Suppressor macrophage treated with lipopolysaccharide for 1 hour (primary cell): Measurements from ENCODE around the gene COL4A1.

Experiments used
- DNase-seq, 3 donors: peaks; one replicate each; pipeline ENCODE4 v3.0.0-alpha.2; 2020 to 2022

COL4A1 gene

DNA sequence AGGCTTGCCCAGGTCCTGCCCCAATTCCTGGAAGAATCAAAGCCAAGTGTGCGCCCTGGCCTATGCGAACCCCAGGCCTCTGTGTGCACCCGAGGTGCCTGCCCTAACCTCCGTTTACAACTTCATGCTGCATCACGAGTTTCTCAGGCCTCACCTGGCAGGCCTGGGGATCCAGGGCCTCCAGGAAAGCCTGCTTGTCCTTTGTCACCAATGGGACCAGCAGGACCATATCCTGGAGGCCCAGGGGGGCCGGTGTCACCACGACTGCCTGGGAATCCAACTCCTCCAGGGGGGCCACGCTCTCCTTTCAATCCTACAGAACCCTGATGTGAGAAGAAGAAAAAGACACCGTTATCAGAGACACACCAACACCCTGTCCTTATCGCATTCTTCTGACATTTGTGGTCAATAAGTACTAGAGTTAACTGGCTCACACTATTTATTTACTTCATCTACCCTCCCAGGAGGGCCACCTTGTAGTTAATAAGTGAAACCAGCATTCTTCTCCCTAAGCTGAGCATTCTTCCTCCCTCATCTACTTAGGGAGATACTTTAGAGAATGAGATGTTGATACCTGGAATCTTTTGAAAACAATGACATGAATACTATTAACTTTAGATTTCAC is 120.6 kb downstream of the COL4A1 start:
- no peak for DNase-seq

DNA sequence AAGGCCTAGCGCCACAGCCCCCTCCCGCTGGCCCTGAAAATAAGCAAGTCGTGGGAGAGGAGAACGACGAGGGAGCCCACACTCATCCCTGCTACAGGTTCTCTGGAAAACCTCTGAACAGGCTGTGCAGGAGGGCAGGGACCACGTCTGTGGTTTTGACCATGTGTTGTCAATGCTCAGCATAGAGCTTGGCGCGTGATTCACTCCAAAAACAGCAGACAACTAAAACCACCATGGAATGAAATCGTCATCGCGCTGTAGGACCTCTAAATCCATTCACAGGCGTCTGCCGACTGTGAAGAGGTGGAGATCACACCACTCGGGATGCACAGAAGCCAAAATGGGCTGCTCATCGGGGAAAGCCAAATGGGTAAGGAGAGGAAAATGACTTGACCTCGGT is 121.3 kb downstream of the COL4A1 start:
- DNase-seq = no peak

DNA sequence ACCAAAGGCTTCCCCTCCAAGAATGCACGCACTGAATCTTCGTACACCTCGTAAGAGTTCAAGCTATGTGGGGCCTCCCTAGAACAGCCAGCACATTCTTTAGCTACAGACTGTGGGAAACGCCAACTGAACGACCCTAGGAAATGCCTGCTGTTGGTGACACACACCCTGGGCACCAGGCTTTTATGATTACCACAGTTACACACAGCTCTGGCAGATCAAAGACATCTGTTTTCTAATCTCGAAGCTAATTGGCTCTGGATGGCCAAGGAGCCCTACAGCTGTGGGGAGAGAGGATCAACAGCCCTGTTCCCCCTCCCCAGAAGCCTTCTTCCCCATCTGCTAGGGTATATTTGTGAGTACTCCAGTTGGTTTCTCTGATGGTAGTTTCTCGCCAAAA is 123.0 kb downstream of the COL4A1 start:
- DNase-seq = no peak

DNA sequence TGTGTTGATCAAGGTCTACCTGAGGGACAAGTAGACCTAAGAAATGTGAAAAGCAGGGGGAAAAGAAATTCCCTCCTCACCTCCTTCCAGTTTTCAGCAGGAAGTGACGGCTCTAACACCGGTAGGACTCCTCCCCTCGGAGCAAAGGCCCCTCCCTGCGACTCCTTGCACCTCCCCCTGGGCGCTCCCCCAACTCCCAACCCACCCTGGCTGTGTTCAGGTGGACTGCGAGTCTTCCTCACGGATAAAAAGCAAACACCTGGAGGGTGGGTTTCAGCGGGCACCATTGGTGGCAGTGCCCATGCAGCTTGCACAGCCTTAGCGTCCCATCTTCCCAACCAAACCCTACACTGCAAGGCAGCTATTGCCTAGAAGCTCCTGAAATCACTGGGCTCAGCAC is 124.5 kb downstream of the COL4A1 start:
- no peak for DNase-seq

DNA sequence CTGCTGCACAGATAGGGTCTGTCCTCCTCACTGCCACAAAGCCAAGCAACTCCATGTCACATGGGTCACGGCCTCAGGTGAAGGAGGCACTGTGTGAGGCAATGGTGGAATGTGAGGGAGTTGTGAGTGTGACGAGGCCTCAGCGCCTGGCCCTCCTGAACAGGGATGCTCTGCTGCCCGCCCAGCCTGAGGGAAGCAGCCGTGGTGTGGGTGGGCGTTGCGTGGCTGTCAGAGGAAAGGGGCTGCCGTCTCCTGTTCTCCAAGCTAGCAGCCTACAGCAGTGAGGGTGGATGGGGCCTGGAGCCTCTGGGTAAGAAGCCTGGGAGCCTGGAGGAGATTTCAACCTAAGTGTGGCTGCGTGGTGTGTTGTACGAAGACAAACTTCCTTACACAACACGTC is 125.0 kb downstream of the COL4A1 start:
- no peak for DNase-seq

DNA sequence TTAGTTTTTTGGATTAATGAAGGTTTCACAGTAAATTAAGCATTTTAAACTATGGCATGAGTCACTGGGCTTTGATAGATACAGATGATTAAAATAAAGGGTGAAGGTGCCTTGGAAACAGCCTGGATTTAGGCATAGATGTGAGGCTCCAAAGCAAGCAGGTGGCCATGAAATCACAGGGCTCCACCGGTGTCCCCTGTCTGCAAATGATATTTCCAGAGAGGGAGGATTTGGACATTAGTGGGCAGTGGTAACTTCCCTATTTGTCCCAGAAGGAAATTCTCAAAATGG is 127.2 kb downstream of the COL4A1 start:
- DNase-seq = no peak

DNA sequence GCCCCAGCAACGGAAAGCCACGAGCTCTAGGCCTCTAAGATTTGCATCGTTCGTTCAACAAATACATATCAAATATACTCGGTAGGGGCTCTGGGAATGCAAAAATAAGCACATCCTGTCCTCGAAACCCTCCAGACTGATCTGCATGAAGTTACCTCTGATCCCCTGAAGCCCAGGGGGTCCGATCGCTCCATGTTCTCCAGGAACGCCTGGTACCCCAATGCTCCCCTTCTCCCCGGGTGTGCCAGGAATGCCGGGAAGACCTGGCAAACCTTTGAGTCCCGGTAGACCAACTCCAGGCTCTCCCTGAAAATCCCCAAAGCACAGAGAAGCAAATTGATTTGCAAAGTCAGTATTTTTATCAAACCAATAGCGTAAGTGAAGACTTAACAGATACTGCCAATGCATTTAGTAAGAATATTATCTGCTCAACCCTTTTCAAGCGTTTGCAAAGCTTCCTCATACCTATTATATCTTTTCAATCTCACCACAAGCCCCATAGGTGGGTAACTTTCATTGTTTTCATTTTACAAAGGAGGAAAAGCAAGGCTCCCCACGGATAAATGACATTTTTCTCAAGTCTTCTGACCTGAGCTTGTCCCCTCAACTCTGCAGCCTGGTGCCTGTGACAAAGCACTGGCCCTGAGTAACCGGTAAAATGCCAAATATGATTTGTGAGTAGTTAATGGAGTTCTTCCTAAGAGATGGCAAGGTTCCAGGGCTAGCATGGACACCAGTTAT is 127.7 kb downstream of the COL4A1 start:
- no peak for DNase-seq

DNA sequence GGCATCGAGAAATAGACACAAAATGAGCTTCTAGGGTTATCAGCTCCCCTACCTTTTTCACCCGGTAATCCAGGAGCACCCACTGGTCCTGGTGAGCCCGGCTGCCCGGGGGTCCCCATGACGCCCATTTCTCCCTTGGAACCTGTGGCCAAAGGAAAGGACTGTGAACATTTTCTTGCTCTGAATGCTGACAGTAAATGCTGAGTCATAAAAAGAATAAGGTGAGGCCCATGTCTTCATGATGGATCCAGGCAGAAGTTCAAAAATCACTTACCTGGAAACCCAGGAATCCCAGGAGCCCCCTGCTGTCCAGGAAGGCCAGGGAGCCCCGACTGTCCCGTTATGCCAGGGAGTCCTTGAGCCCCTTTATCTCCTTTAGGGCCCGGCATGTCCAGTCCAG is 129.2 kb downstream of the COL4A1 start:
- no peak for DNase-seq

DNA sequence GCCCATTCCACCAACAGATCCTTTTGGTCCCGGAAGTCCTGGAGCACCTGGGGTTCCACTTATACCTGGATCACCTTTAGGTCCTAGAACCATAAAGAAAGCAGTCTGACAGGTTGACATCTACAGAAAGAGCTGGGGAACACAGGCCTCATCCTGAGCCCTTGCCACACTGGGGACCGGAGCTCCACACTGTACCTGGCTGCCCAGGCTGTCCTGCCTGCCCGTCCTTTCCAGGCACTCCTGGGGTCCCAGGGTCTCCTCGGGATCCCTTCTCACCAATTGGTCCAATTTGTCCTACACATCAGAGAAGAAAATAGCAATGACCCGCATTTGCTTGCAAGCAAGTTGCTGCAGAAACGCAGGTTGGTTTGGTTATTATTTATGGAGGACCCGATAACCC is 130.5 kb downstream of the COL4A1 start:
- no peak for DNase-seq

DNA sequence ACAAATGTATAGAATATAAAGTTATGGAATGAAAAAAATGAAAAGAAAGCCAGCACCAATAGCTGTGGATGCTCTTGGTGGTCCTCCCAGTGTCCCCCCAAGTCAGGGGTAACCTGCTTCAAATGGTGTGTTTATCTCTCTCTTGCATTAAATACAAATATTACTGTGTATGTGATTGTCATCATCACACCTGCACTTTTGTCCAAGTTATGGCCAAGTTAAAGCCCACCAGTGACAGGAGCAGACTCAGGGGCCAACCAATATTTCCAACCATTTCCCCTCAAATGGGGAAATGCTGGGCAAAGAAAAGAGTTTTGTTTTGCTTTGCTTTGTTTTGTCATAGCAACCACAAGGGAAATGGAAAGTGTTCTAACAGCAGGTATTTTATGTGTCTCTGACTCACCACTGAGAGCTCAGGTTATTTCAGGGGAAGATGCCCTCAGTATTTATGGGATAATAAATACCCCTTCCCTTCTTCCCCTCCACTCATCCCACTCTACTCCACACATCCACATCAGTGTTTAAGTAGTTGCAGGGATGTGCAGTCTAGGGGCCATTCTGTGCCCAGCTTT is 133.6 kb downstream of the COL4A1 start:
- DNase-seq = no peak

DNA sequence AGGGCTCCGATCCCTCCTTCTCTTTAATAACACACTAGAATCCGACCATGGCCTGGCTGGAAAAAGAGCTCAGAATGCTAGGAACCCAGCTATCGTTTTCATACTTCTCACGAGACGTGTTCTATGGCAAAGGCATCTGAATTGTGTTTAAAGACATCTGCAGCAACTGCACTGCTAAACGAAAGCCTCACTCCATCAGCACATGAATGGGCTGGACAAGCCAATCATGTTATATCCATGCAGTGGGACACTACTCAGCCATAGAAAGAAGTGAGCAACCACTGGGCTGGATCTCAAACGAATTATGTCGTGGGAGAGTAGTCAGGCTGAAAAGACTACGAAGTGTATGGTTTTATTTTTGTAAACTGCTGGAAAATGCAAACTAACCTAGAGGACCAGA is 136.1 kb downstream of the COL4A1 start:
- no peak for DNase-seq

DNA sequence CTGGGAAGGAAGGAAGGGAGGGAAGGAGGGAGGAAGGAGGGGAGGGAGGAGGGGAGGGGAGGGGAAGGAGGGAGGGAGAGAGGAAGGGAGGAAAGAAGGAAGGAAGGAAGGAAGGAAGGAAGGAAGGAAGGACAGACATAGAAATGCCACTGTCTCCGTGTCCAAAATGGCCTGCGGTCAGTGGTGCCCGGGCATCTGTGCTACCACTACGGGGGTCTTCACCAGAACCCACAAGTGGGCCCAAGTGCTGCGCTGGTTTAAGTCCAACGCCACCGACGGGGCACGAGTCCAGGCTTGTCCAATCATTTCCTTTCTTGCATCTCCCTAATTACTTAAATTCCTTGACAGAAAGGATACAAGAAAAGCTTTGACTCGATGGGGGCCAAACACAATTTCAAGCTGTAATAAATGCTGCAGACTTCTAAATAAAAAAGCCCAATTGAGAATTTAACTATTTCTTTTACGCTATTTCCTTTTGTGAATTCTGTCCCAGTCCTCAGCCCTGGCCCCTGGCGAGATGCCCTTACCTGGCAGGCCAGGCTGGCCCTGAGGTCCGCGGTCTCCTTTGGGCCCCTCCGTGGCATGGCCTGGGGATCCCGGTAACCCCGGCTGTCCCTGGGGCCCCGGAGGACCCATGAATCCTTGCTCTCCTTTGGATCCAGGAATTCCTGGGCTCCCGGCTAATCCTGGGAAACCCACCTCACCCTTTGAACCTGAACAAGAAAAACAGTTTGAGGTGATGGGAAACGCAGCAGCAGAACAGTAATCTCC is 136.8 kb downstream of the COL4A1 start:
- DNase-seq = no peak

DNA sequence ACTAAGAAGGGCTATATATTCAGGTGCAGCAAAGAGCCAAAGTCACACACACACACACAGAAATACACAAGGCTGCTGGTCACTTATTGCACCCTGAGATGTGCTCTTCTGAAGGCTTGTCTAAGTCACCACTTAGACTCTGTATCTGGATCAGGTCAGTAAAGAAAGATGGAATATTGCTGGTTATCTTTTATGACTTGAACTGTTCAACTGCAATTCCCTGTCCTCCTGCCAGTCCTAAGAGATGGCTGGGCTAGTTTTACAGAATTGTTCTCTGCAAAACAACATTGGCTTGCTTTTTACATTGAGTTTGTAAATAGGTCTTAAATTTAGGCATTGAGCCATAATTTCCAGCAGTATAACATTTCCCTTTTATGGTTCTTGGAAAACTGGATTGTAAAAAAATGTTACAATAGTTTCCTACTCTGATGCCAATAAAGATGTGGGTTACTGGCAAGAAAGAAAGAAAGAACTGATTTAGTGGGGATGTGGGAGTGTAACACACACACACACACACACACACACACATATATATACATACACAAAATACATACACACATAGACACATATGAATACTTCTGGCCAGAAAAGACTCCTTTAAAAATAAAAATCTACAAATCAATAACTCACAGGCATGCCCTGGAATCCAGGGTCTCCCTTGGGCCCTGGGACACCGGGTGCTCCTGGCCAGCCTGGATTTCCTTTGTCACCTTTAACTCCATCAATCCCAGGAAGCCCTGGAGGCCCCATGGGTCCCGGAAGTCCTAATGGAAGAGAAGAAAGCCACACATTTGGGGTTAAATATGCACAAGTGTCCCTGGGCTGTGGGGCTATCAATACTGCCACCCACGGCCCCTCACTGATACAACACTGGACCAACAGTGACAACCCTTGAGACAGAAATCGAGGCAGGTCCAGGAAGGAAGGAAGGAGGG is 137.7 kb downstream of the COL4A1 start:
- DNase-seq = no peak

DNA sequence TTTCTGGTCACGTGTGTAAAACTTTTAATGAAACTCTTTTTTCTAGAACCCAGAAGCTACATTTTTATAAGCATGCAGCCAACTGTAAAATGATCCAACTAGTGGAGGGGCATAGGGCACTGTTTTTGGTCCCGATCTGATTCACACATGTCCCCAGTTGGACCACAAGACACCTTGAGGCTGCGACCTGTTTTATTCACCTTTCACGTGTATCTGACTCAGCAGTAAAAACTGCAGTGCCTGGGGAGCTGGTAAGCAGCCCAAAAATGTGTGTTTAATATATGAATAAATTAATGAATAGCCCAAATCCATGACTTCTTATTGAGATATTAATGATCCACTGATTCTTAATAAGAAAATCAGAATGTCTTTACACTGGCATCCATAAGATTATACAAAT is 140.4 kb downstream of the COL4A1 start:
- DNase-seq = no peak

DNA sequence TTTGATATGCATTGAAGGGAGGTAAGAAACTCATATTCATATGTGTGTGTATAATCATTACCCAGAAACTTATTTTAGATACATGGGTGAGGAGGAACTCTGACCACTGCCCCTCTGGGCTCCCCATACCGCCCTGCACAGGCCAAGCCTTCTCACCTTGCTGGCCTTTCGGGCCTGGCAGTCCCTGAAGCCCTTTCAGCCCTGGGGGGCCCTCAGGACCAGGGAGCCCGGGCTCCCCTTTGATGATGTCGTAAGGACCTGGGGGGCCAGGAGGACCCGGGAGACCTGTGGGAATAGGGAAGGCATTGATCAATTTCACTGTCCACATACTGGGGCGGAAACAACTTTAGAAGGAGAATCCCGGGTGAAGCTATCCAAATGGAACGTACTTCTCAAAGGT is 142.3 kb downstream of the COL4A1 start:
- no peak for DNase-seq

DNA sequence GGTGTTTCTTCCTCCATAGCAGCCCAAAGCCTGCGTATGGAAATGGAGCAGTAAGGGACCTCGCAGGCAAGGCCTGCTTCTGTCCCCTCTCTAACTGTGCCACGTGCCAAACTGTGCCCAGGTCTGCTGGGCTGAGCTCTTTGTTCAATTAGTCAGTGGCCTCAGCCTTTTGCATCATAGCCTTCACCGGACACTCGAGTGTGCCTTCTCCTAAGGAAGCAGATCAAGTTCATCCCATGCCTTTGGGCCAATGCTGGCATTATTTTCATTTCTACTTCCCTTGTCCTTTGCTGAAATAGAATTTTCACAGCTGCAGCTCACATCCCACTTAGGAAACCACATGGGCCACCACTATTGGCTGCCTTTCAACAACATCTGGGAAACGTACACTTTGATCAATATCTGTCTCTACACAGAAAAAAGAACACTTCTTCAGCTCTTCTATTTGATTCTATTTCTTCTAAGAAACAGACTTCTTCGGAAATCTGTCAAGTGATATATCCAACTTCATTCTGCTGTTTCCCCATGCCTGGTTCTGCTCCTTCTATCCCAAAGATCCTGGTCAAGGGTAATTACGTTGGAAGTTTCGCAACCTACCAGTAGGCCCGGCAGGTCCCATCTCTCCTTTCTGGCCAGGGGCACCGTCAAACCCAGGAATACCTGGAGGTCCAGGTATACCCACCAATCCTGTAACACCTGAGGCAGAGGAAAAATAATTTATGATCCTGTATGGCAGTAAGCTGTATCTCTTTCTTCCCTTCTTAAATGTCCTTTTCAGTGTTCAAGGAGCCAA is 143.9 kb downstream of the COL4A1 start:
- DNase-seq = peak; percentile 22 to 30 (median 27)

DNA sequence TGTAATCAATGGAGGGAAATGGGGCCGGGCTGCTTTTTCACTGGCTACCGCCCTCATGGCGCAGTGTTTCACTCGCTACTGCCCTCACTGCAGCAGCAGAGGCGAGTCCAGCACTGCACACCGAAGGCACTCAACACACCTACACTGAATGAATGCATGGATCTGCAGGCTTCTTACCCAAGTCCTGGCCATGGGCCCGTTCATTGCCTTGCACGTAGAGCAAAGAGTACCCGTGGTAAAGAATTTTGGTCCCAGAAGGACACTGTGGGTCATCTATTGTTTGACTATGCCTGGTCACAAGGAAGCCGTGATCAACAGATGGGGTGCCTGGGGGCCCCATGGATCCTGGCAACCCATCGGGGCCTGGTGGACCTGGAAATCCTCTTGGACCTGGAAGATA is 144.9 kb downstream of the COL4A1 start:
- DNase-seq = no peak

DNA sequence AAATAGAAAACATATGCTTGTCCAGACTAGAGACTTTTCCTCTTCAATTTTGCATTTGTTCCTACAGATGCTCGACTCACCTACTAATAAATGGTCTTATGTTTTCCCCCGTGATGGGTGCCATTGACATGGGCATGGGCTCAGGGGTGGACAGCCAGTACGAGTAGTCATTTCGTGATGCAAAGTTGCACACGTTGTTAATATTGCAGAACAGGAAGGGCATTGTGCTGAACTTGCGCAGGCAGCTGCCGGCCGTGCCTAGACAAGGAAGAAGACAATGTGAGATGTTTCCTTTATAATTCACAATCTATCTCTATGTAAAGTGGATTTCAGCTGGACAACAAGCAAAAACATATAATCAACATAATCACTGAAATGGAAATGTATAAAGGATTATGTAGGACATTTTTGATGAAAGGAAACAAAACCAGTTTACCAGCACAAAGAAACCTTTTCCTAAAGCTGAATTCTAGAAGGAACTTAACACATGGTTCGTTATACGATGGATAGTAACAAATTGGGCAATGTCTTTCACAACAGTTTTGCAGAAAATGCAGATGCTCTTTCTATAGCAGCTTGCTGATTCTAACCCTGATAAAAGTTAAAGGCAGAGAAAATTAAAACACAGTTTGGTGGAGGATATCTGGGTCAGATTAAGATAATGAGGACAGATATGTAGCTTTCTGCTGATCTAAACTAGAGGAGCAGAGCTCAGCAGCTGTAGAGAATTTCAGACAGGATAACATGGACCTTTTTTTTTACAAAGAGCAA is 145.7 kb downstream of the COL4A1 start:
- DNase-seq = peak; percentile 69 to 75 (median 73)

DNA sequence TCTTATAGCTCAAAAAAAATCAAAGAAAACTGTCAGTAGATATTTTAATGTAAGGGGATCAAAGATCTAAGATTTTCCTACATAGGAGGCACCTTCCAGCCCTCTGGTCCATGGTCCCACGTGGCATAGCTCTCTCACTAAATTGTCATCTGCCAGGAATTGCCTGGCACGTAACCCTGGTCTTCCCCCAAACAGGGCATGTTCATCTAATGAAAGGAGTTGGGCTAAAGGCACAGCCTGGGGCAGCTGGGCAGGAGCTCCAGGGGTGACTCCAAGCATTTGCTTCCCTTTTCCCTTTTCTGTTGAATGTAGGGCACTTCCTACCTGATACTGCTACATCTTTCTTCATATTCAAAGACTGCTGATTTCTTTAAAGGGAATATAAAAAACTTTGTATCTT is 148.7 kb downstream of the COL4A1 start:
- peak; percentile 16 to 36 (median 33) for DNase-seq

DNA sequence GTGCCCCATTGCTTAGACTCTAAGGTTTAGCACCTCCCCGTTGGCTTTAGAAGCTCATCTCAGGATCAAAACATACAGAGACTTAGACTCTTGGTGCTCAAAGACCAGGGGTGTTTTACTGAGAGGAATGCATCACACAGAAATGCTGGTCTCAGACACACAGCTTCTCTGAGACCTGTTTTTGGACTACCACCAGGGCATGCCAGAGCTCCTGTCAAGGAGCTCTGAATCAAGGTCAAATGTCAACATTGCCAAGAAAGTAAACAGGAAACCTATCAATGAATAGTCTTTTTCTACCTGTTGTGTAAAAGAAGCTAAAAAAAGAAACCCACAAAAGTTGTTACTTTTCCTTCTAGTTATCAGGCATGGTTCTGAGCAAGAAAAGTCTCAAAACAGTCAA is 149.2 kb downstream of the COL4A1 start:
- no peak for DNase-seq
